RWPE2 (cell line): ENCODE results near the gene PSMC6.

ENCODE experiments used
- ATAC-seq: fragments of 200-7000 bp; cut with Tn5 transposase; 3 replicates; pipeline ENCODE4 v1.9.1; 2021; ENCODE audit warnings: low read depth
- DNase-seq: peaks from one replicate; pipeline ENCODE4 v3.0.0-alpha.2; 2020; ENCODE audit warnings: low spot score
- H3K27ac ChIP-seq: fragments of 450-650 bp; 2 replicates; pipeline ENCODE4 v1.5.1; 2017; ENCODE audit warnings: mild to moderate bottlenecking; ENCODE audit not compliant: poor library complexity, severe bottlenecking
- H3K27me3 ChIP-seq: fragments of 250-450 bp; sonication (Bioruptor Pico); 2 replicates; pipeline ENCODE4 v1.5.1; 2021; ENCODE audit warnings: mild to moderate bottlenecking, moderate library complexity; ENCODE audit not compliant: insufficient read depth, poor library complexity, severe bottlenecking
- H3K36me3 ChIP-seq: fragments of 250-450 bp; sonication (Bioruptor Pico); 2 replicates; pipeline ENCODE4 v1.5.1; 2020; ENCODE audit warnings: low read depth, mild to moderate bottlenecking, moderate library complexity
- H3K4me1 ChIP-seq: fragments of 250-450 bp; sonication (Bioruptor Pico); 2 replicates; pipeline ENCODE4 v1.5.1; 2021; ENCODE audit warnings: mild to moderate bottlenecking, moderate library complexity; ENCODE audit not compliant: insufficient read depth, poor library complexity, severe bottlenecking
- H3K4me3 ChIP-seq: fragments of 250-450 bp; sonication (Bioruptor Pico); 2 replicates; pipeline ENCODE4 v1.5.1; 2021; ENCODE audit warnings: mild to moderate bottlenecking, moderate library complexity; ENCODE audit not compliant: severe bottlenecking
- H3K9me3 ChIP-seq: fragments of 250-450 bp; sonication (Bioruptor Pico); 2 replicates; pipeline ENCODE4 v1.5.1; 2021; ENCODE audit warnings: mild to moderate bottlenecking, moderate library complexity; ENCODE audit not compliant: severe bottlenecking
- TF ChIP-seq, protein P1 (sequence below): fragments of 450-650 bp; IDR thresholded peaks from one replicate; pipeline ENCODE4 v1.5.1; 2017; ENCODE audit warnings: mild to moderate bottlenecking, moderate library complexity; ENCODE audit not compliant: poor library complexity, severe bottlenecking

Gene PSMC6

GRCh38 chr14:52706724-52707706 is at the start of gene PSMC6:
PSMC6 (plus strand) TSS chr14:52707200; CDS start chr14:52707220, 20 bp downstream.
- peaks cover 29% of the 10 kb centered on the region for H3K4me1 ChIP-seq
- ATAC-seq, result peak; percentile 94
- TF ChIP-seq, protein P1, sequence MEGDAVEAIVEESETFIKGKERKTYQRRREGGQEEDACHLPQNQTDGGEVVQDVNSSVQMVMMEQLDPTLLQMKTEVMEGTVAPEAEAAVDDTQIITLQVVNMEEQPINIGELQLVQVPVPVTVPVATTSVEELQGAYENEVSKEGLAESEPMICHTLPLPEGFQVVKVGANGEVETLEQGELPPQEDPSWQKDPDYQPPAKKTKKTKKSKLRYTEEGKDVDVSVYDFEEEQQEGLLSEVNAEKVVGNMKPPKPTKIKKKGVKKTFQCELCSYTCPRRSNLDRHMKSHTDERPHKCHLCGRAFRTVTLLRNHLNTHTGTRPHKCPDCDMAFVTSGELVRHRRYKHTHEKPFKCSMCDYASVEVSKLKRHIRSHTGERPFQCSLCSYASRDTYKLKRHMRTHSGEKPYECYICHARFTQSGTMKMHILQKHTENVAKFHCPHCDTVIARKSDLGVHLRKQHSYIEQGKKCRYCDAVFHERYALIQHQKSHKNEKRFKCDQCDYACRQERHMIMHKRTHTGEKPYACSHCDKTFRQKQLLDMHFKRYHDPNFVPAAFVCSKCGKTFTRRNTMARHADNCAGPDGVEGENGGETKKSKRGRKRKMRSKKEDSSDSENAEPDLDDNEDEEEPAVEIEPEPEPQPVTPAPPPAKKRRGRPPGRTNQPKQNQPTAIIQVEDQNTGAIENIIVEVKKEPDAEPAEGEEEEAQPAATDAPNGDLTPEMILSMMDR, result no peak
- peaks cover 39% of the 10 kb centered on the region for H3K36me3 ChIP-seq
- no peaks in the 10 kb centered on the region for H3K9me3 ChIP-seq
- peak within 1 kb of the TSS; percentile 78 for H3K27ac ChIP-seq
- no peaks in the 10 kb centered on the region for H3K27me3 ChIP-seq
- peak within 1 kb of the TSS; percentile 74 for H3K4me3 ChIP-seq
- DNase-seq, result peak; percentile 96

GRCh38 chr14:52660325-52660724 is 46.7 kb upstream of the PSMC6 start:
- H3K4me3 ChIP-seq, result no peak overlapping the region
- no peak overlapping the region for H3K27ac ChIP-seq
- no peaks in the 10 kb centered on the region for H3K4me1 ChIP-seq
- TF ChIP-seq, protein P1, result no peak
- DNase-seq (no peak), ATAC-seq (no peak)
- no peaks in the 10 kb centered on the region for H3K27me3 ChIP-seq
- no peaks in the 10 kb centered on the region for H3K9me3 ChIP-seq
- H3K36me3 ChIP-seq, result peaks cover 95% of the 10 kb centered on the region

DNA sequence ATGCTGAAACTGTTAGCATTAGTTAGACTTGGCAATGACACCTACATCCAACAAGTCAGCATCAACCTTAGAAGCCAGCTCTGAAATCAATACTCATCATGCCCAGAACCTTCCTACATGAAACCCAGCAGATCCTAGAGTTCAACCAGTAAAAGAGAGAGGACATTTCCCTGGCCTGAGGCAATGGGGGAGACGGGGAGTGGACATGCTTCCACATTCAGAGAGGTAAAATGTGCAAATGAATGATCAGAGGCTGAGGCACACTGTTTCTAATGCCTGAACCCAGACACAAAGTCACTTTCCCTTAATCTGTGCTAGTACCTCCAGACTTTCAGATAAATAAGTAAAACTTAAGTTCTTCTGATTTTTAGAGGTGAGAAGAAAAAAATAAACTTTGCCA is 46.2 kb upstream of the PSMC6 start:
- no peak for DNase-seq
- Histone ChIP-seq H3K4me1 (no peaks in the 10 kb centered on the region), H3K27me3 (no peaks in the 10 kb centered on the region), H3K36me3 (peaks cover 95% of the 10 kb centered on the region), H3K27ac (no peak overlapping the region), H3K4me3 (no peak overlapping the region), H3K9me3 (no peaks in the 10 kb centered on the region)
- TF ChIP-seq, protein P1, result no peak
- no peak for ATAC-seq

GRCh38 chr14:52661314-52661713 is 45.7 kb upstream of the PSMC6 start:
- Histone ChIP-seq H3K27me3 (no peaks in the 10 kb centered on the region), H3K27ac (no peak overlapping the region), H3K36me3 (peaks cover 95% of the 10 kb centered on the region), H3K9me3 (no peaks in the 10 kb centered on the region), H3K4me1 (no peaks in the 10 kb centered on the region), H3K4me3 (no peak overlapping the region)
- DNase-seq, result no peak
- TF ChIP-seq, protein P1, result no peak
- ATAC-seq, result no peak

DNA sequence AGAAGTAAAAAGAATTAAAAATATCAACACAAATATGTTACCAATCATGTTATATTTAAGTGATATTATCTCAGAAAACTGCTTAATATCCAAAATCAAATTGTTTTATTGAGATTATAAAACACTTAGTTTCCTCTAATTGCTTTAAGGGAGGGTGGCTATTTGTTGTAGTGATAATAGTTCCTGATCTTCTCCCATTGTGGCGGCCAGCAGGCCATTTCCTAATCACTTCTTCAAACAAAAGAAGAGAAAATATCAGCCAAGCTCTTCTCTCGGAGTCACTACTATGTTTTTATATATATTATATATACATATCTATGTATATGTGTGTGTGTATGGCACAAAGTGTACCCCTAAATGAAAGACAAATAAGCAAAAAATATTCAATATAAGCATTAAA is 43.1 kb upstream of the PSMC6 start:
- ATAC-seq (no peak), DNase-seq (no peak)
- no peak overlapping the region for H3K4me3 ChIP-seq
- no peaks in the 10 kb centered on the region for H3K4me1 ChIP-seq
- H3K9me3 ChIP-seq, result no peaks in the 10 kb centered on the region
- no peak overlapping the region for H3K27ac ChIP-seq
- peaks cover 92% of the 10 kb centered on the region for H3K36me3 ChIP-seq
- TF ChIP-seq, protein P1, result no peak
- no peaks in the 10 kb centered on the region for H3K27me3 ChIP-seq
